ENCODE measurements around the gene PAWR. TPM values are rescaled to one million over a fixed set of nuclear protein-coding genes. Genes with fewer than 3 reads are reported as not detected.

PAWR gene
- total and polyA plus RNA-seq, 4 donors: 6.8 to 119 (median 56.4) TPM

GRCh38 chr12:79548610-79548924 is 142.2 kb downstream of the PAWR start:
- Histone ChIP-seq H3K27me3 (ENCODE audit: control insufficient read depth in 3 of 3, insufficient read depth in 3 of 3, low read length in 2 of 3) (no peaks in the 10 kb centered on the region), H3K27ac (ENCODE audit: low read depth in 1 of 2, low read length in 1 of 2) (peak overlapping the region in 1 of 2 donors; percentile 71), H3K36me3 (ENCODE audit: control insufficient read depth in 4 of 4, insufficient read depth in 4 of 4, low read length in 4 of 4) (no peaks in the 10 kb centered on the region), H3K4me3 (no peak overlapping the region), H3K4me1 (ENCODE audit: control insufficient read depth in 5 of 5, insufficient read depth in 5 of 5, low read length in 5 of 5) (peaks cover 5 to 17% (median 7%) of the 10 kb centered on the region in 5 donors), H3K9ac (ENCODE audit: insufficient read depth in 1 of 2, low read length in 2 of 2) (no peak overlapping the region), H3K9me3 (ENCODE audit: control insufficient read depth in 4 of 4, insufficient read depth in 3 of 4, low read length in 3 of 4) (no peaks in the 10 kb centered on the region)
- ATAC-seq (ENCODE audit: insufficient read depth, low FRiP score): no peak
- TF ChIP-seq, protein P1, sequence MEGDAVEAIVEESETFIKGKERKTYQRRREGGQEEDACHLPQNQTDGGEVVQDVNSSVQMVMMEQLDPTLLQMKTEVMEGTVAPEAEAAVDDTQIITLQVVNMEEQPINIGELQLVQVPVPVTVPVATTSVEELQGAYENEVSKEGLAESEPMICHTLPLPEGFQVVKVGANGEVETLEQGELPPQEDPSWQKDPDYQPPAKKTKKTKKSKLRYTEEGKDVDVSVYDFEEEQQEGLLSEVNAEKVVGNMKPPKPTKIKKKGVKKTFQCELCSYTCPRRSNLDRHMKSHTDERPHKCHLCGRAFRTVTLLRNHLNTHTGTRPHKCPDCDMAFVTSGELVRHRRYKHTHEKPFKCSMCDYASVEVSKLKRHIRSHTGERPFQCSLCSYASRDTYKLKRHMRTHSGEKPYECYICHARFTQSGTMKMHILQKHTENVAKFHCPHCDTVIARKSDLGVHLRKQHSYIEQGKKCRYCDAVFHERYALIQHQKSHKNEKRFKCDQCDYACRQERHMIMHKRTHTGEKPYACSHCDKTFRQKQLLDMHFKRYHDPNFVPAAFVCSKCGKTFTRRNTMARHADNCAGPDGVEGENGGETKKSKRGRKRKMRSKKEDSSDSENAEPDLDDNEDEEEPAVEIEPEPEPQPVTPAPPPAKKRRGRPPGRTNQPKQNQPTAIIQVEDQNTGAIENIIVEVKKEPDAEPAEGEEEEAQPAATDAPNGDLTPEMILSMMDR (IDR thresholded peaks at IDR 0.05; ENCODE audit: control extremely low read depth, extremely low read depth): no peak
- DNase-seq: no peak

GRCh38 chr12:79547735-79548609 is 142.8 kb downstream of the PAWR start:
- Histone ChIP-seq H3K27ac (ENCODE audit: low read depth in 1 of 2, low read length in 1 of 2) (peak overlapping the region in 1 of 2 donors; percentile 82), H3K9ac (ENCODE audit: insufficient read depth in 1 of 2, low read length in 2 of 2) (no peak overlapping the region), H3K9me3 (ENCODE audit: control insufficient read depth in 4 of 4, insufficient read depth in 3 of 4, low read length in 3 of 4) (no peaks in the 10 kb centered on the region), H3K4me1 (ENCODE audit: control insufficient read depth in 5 of 5, insufficient read depth in 5 of 5, low read length in 5 of 5) (peaks cover 5 to 17% (median 7%) of the 10 kb centered on the region in 5 donors), H3K4me3 (no peak overlapping the region), H3K36me3 (ENCODE audit: control insufficient read depth in 4 of 4, insufficient read depth in 4 of 4, low read length in 4 of 4) (no peaks in the 10 kb centered on the region), H3K27me3 (ENCODE audit: control insufficient read depth in 3 of 3, insufficient read depth in 3 of 3, low read length in 2 of 3) (no peaks in the 10 kb centered on the region)
- WGBS, 2 donors: 42 to 51% methylated on average over 8 of the region's 8 CpGs
- TF ChIP-seq, protein P1 (IDR thresholded peaks at IDR 0.05; ENCODE audit: control extremely low read depth, extremely low read depth): peak; percentile 35
- DNase-seq (peak; percentile 63 to 87 (median 75)), ATAC-seq (ENCODE audit: insufficient read depth, low FRiP score) (peak; percentile 53)

DNA sequence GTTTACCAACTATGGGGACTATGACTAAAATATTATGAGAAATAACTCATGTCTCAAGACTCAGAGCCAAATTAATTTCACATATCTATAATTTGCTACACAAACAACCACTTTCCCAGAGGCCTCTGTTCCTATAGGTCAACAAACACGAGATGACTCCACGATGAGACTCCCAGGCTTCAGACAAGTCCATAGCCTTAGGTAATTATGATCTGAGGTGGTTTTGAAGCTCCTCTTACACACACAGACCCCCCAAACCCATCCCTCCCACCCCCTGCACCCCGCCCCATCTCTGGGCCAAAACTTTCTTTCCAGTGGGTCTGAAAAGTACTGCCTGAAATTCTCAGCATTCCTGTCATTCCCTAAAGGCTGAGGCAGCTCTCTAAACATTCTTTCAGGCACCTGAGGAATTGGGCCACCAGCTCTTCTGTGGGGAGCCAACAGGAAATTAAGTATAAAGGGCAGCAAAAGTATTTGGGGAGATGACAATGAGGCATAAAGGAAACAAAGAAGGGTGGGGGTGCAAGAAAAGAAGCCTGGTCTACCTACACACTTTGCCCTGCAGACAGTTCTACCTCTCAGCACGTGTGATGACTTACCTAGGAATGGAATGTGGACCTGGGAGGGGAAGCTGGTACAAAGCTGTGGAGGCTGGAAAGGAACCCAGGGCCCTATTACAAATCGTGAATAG is 143.6 kb downstream of the PAWR start:
- ATAC-seq (ENCODE audit: insufficient read depth, low FRiP score): peak; percentile 83
- TF ChIP-seq, protein P1 (IDR thresholded peaks at IDR 0.05; ENCODE audit: control extremely low read depth, extremely low read depth): no peak
- Histone ChIP-seq H3K4me1 (ENCODE audit: control insufficient read depth in 5 of 5, insufficient read depth in 5 of 5, low read length in 5 of 5) (peaks cover 5 to 17% (median 7%) of the 10 kb centered on the region in 5 donors), H3K4me3 (no peak overlapping the region), H3K36me3 (ENCODE audit: control insufficient read depth in 4 of 4, insufficient read depth in 4 of 4, low read length in 4 of 4) (no peaks in the 10 kb centered on the region), H3K27ac (ENCODE audit: low read depth in 1 of 2, low read length in 1 of 2) (peak overlapping the region in 1 of 2 donors; percentile 82), H3K9ac (ENCODE audit: insufficient read depth in 1 of 2, low read length in 2 of 2) (no peak overlapping the region), H3K9me3 (ENCODE audit: control insufficient read depth in 4 of 4, insufficient read depth in 3 of 4, low read length in 3 of 4) (no peaks in the 10 kb centered on the region), H3K27me3 (ENCODE audit: control insufficient read depth in 3 of 3, insufficient read depth in 3 of 3, low read length in 2 of 3) (no peaks in the 10 kb centered on the region)
- DNase-seq: peak; percentile 41 to 60 (median 43)
- WGBS, 2 donors: 41 to 62% methylated on average over 5 of the region's 5 CpGs

Measured in lung (tissue), 12 donors.